ENCODE results near the gene SCN9A. TPM values are rescaled to one million over a fixed set of nuclear protein-coding genes. Genes with fewer than 3 reads are reported as not detected.

Gene SCN9A
- total and polyA plus RNA-seq, 10 of the 15 experiments (the other 5 are each of a cell fraction or from before 2014, with no cell fraction given), result 0.04 to 0.08 (median 0.08) TPM; not detected in 7

DNA sequence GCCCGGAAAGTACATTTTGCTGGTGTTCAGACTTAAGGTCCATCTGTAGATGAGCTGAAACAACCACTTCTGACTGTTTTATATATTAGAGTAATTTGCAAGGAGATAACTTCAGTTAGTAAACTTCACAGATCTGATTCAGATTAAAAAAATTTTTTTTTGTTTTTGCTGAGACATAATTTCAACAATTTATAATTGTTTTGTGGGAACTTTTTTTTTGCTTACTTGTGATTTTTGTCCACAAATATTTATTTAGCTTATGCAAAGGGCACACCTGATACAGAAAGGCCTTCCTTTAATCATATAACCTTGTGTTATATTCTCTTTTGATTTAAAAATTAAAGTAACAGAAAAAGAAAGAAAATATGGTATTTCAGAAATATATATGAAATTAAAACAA lies 9.6 kb upstream of the SCN9A start:
- in situ Hi-C loops (cut with MboI), result no loop called here
- DNase-seq (ENCODE audit: low read depth, low spot score), result no peak
- Histone ChIP-seq H3K27ac (ENCODE audit: control insufficient read depth, insufficient read depth) (no peak overlapping the region), H3K36me3 (ENCODE audit: control insufficient read depth in 2 of 2, insufficient read depth in 2 of 2, low read length in 1 of 2) (no peaks in the 10 kb centered on the region), H3K9me3 (replicated peaks; ENCODE audit: control insufficient read depth, insufficient read depth, low read length) (no peaks in the 10 kb centered on the region), H3K9ac (ENCODE audit: control insufficient read depth, insufficient read depth, low read length) (no peak overlapping the region), H3K79me2 (ENCODE audit: control insufficient read depth, insufficient read depth, low read length) (no peaks in the 10 kb centered on the region), H3K4me1 (ENCODE audit: control insufficient read depth, insufficient read depth, low read length) (no peaks in the 10 kb centered on the region), H4K20me1 (ENCODE audit: control insufficient read depth, insufficient read depth) (no peaks in the 10 kb centered on the region), H2AFZ (ENCODE audit: control insufficient read depth, low read depth, low read length) (no peak overlapping the region), H3K27me3 (replicated peaks in 1 of 2; ENCODE audit: control insufficient read depth in 2 of 2, insufficient read depth in 2 of 2, low read length in 1 of 2) (no peaks in the 10 kb centered on the region), H3K4me2 (ENCODE audit: control insufficient read depth, insufficient read depth) (no peak overlapping the region), H3K4me3 (no peak overlapping the region)
- no peak for FAIRE-seq
- BruUV-seq (replicated peaks), result no TSS peak
- intact Hi-C loops (cut with micrococcal nuclease; ENCODE audit: unreplicated experiment), result no loop called here
- ChIA-PET SMC1A (ENCODE audit: uncharacterized antibody, unreplicated experiment) (interaction anchor here (0.7 kb wide), 1 partner anchor 11 kb away, joined by 3 read pairs; no protein-coding TSS in a partner anchor), POLR2A (no interaction called here), RAD21 (ENCODE audit: unreplicated experiment) (no interaction called here), CTCF (interaction anchor here (1.0 kb wide), 1 partner anchor 68 kb away, joined by 3 read pairs; no protein-coding TSS in a partner anchor)
- TF ChIP-seq NR2C1 (IDR thresholded peaks at IDR 0.05) (no peak), SMARCA5 (IDR thresholded peaks at IDR 0.05) (no peak), RAD51 (IDR thresholded peaks at IDR 0.05) (no peak), TCF12 (IDR thresholded peaks at IDR 0.05; ENCODE audit: low read depth, low read length) (no peak), POLR2AphosphoS2 (IDR thresholded peaks at IDR 0.05; ENCODE audit: low read depth, low read length) (no peak), CHD1 (IDR thresholded peaks at IDR 0.05; ENCODE audit: low read depth, low read length) (no peak), SUPT20H (IDR thresholded peaks at IDR 0.05; ENCODE audit: borderline replicate concordance, control insufficient read depth, low read depth, low read length) (no peak), CREB1 (IDR thresholded peaks at IDR 0.05; ENCODE audit: low read depth) (no peak), NFYA (IDR thresholded peaks at IDR 0.05; ENCODE audit: borderline replicate concordance, low read depth, low read length) (no peak)
- TF ChIP-seq, protein P1, sequence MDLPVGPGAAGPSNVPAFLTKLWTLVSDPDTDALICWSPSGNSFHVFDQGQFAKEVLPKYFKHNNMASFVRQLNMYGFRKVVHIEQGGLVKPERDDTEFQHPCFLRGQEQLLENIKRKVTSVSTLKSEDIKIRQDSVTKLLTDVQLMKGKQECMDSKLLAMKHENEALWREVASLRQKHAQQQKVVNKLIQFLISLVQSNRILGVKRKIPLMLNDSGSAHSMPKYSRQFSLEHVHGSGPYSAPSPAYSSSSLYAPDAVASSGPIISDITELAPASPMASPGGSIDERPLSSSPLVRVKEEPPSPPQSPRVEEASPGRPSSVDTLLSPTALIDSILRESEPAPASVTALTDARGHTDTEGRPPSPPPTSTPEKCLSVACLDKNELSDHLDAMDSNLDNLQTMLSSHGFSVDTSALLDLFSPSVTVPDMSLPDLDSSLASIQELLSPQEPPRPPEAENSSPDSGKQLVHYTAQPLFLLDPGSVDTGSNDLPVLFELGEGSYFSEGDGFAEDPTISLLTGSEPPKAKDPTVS (IDR thresholded peaks at IDR 0.05; ENCODE audit: low read depth, low read length), result no peak
- TF ChIP-seq, protein P2, sequence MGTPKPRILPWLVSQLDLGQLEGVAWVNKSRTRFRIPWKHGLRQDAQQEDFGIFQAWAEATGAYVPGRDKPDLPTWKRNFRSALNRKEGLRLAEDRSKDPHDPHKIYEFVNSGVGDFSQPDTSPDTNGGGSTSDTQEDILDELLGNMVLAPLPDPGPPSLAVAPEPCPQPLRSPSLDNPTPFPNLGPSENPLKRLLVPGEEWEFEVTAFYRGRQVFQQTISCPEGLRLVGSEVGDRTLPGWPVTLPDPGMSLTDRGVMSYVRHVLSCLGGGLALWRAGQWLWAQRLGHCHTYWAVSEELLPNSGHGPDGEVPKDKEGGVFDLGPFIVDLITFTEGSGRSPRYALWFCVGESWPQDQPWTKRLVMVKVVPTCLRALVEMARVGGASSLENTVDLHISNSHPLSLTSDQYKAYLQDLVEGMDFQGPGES (IDR thresholded peaks at IDR 0.05), result no peak
- WGBS (ENCODE audit: insufficient coverage, insufficient replicate concordance, low lambda C conversion rate, missing lambda C conversion rate), result 93% methylated on average over 1 of the region's 1 CpG
- ATAC-seq, result no peak

Data from GM12878 (cell line).